ENCODE results near the gene PCDHGC5. TPM values are rescaled to one million over a fixed set of nuclear protein-coding genes. Genes with fewer than 3 reads are reported as not detected.

Gene PCDHGC5
- total RNA-seq, 1 donor from 2014 or later = 1.1 TPM

DNA sequence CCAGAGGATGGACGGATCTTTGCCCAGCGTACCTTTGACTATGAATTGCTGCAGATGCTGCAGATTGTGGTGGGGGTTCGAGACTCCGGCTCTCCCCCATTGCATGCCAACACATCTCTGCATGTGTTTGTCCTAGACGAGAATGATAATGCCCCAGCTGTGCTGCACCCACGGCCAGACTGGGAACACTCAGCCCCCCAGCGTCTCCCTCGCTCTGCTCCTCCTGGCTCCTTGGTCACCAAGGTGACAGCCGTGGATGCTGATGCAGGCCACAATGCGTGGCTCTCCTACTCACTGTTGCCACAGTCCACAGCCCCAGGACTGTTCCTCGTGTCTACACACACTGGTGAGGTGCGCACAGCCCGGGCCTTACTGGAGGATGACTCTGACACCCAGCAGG is 1.9 kb downstream of the PCDHGC5 start:
- DNase-seq (ENCODE audit: low spot score) = no peak

DNA sequence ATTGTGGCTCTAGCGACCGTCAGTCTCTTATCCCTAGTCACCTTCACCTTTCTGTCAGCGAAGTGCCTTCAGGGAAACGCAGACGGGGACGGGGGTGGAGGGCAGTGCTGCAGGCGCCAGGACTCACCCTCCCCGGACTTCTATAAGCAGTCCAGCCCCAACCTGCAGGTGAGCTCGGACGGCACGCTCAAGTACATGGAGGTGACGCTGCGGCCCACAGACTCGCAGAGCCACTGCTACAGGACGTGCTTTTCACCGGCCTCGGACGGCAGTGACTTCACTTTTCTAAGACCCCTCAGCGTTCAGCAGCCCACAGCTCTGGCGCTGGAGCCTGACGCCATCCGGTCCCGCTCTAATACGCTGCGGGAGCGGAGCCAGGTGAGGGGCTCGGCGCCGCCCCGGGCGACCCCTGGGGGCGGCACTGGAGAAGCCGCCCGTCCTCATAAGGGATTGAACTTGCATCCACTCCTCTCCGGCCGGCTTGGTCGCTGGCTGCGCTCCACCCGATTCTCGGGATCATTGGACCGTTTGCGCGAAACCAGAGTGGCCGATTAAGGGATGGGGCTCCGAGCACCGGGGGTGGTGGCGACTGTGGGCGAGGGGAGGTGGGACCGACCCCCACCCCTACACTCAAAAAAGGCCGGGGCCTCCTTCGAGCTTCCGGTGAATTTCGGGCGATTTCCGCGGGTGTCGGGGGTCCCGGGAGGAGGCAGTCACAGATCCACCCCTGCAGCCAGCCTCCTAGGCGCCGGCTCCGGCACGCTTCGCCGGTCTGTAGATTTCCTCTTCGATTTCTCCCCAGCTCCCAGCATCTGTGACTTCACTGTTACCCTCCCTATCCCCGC is 2.7 kb downstream of the PCDHGC5 start:
- DNase-seq (ENCODE audit: low spot score) = no peak

DNA sequence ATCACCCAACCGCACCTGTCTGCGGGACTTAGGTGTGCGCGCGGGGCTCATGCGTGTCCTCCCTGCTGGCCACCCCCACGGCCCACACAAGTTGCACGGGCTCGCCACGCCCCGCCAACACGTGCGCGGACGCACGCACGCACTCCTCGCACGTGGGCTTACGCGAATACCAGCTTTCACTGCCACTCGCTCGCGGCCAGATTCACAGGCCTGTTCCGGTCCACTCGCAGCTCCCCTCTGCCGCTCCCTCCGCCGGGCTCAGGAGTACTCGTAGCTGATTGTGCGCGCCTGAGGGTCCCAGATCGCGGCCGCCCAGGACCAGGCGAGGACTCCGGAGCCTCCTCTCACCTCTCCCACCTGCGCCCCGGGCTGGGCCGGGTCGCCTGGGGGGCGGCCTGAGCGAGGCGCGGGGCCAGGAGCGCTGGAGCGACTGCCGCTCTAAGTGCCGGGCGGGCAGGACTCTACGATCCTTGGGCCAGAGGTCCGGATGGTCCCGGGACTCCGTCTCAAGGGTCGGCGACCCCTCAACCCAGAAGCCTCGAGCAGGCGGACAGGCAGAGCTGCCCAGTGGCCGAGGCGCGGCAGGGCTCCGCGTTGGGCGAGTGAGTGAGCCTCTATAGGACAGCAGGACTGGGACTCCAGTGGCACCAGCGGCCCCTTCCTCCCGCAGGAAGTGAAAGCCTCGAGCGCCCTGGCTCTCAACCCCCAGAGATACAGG is 3.4 kb downstream of the PCDHGC5 start:
- peak; percentile 87 for DNase-seq (ENCODE audit: low spot score)

GRCh38 chr5:141493500-141494422 is 4.9 kb downstream of the PCDHGC5 start:
- DNase-seq (ENCODE audit: low spot score) = peak; percentile 33

DNA sequence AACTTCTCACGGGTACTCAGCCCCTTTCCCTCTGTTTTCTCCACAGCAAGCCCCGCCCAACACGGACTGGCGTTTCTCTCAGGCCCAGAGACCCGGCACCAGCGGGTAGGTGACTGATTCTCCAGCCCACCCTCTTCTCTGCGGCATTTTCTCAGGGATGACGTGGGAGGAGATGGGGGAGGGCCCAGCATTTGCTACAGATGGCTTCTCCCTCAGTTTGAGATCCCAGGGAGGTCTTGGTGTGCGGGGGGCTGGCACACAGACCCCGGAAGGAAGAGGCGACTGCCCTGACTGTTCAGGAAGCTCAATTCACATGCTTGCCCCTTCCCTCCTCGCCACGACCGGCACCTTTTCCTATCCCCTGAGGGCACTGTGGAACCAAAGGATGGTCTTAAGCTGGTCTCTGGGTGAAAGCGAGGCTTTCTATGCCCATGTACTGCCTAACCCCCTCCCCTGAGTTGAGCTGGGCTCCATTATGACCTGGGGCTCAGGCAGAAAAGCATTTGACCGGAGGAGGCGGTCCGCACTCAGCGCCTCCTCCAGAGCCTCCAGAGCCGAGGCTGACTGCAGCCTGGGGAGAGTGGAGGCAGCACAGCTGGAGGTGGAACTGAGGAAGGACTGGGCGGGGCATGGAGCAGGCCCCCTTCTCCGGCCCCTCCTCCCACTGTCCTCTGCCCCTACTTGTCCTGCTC is 6.0 kb downstream of the PCDHGC5 start:
- peak; percentile 74 for DNase-seq (ENCODE audit: low spot score)

DNA sequence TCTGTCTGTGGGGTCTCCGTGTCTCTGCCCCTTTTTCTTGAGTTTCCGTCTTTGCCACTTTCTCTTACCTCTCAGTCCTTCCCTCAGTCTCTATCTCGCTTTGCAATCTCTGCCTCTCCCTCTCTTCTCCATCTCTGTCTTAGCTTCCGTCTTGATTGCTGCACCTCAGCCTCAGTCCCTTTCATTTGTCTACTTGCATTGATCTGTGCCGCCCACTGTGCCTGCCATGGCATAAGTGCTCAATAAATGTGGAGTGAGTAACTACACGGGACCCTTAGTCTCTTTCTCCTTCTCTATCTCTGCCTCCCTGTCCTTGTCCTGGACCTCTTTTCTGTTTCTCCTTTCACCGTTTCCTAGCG is 6.6 kb downstream of the PCDHGC5 start:
- DNase-seq (ENCODE audit: low spot score) = peak; percentile 39

DNA sequence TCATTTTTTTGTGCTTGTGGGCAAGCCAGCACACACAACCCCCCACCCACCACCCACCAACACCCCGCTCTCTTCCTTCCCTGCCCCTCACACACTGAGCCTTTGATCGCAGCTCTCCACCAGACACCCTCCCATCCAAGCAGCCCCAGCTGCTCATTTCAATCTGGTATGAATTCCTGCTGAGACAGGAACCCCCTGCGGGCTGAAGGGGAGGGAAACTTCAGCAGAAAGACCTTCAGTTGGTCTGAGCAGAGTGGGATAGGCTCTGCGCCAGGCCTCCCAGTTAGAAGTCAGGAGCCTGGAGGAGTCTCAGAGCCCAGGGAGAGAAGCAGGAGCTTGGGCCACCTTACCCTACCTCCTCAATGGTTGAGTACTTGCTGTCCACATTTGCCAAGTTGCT is 7.2 kb downstream of the PCDHGC5 start:
- peak; percentile 73 for DNase-seq (ENCODE audit: low spot score)

DNA sequence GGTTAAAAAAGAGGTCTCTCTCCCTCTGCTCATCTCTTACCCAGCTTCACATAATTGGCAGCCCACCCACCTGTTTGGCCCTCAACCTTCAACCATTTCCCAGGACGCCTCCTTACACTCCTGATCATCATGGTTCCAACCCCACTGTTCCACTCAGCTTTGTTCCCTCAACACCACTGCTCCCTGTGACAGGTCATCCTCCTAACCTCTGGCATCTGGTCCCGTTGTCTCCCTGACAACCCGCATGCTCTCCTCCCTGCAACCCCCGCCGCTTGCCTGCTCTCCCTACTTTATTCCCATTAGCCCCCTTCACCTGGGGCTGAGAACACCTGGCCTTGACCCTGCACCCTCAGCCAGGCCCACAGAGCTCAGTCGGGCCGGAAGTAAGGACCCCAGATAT is 12.9 kb downstream of the PCDHGC5 start:
- no peak for DNase-seq (ENCODE audit: low spot score)

- no peak for DNase-seq (ENCODE audit: low spot score)
These were observed 14.8 kb downstream of the PCDHGC5 start for GRCh38 chr5:141503681-141504080.

DNA sequence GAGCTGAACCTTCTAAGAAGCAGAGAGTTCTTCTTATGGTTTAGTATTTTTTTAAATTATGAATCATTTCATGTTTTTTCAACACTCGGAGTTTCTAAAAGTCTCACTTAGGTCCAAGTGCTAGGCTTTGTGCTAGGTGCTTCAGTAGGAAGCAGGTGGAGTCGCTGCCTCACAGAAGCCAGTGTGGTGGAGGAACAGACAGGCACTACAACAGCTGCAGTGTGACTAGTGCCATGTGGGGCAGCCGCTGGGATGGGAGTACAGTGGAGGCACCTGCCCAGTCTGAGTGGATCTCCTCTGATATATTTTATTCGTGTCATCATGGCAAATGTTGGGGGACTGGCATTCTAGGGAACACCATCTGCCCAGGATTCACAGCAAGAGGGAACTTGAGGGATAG is 15.3 kb downstream of the PCDHGC5 start:
- no peak for DNase-seq (ENCODE audit: low spot score)

GRCh38 chr5:141506381-141507155 is 17.7 kb downstream of the PCDHGC5 start:
- DNase-seq (ENCODE audit: low spot score) = no peak

- DNase-seq (ENCODE audit: low spot score) = no peak
These were observed 18.7 kb downstream of the PCDHGC5 start for GRCh38 chr5:141507387-141508091.

DNA sequence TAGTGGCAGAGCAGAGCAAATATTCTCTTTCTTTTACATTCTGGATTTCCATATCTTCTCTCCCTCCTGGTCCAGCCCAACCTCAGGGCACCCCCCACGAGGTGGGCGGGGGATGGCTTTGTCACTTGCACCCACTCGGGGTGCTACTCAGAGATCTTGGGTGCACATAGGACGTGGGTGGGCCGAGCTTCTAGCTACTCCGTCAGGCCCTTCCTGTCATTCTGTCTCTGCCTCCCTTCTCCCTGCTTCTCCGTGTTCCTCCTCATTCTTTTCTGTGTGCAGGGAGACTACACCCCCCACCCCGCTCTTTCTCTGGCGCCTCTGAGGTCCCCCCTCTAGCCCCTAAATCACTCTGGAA is 19.5 kb downstream of the PCDHGC5 start:
- no peak for DNase-seq (ENCODE audit: low spot score)

DNA sequence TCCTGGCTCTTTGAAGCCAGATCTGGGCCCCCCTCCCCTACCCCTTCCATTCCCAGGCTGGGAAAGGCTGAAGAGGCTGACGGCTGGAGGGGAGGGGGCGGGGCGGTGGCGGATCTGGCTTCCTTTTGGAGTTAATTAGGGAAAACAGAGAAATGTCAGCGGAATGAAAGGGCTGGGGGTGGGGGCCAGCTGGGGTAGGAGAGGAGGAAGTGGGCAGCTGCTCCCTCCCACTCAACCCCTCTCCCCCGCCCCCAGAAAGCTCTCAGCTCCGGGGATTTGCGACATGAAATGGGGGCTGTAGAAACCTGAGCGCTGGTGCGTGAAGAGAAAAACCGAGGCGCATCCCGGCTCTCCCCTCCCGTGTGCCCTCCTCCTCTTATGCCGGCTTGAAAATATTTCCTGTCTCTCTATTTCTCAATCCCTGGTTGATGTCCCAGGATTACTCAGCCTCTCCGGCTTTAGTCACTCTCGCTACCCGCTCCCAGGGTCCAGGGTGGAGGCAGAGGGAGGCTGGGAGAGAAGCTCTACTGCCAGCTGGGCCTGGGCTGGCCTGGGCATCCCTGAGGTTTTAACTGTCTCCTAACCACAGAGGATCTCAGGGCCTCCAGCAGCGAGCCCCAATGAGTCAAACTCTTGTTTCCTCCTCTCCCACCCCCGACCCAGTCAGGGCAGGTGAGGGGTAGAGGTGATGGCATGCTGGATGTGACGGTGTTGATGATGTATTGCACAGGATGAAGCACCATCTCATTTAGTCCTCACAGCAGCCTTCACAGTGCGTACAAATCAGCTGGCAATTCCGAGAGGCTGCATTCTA is 20.1 kb downstream of the PCDHGC5 start:
- DNase-seq (ENCODE audit: low spot score) = no peak

DNA sequence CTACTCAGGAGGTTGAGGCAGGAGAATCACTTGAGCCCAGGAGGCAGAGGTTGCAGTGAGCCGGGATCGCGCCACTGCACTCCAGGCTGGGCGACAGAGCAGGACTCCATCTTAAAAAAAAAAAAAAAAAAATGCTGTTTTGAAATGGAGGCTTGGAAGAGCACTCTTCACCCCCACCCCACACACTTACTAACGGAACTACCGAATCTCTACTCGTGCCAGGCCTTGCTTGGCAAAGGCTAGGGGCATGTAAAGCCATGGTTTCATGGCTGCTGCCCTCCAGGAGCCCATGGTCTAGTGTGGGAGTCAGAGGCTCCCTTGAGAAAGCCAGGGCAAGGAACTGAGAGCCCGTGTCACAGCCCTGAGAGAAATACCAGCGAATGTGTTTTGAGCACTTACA is 21.3 kb downstream of the PCDHGC5 start:
- no peak for DNase-seq (ENCODE audit: low spot score)

DNA sequence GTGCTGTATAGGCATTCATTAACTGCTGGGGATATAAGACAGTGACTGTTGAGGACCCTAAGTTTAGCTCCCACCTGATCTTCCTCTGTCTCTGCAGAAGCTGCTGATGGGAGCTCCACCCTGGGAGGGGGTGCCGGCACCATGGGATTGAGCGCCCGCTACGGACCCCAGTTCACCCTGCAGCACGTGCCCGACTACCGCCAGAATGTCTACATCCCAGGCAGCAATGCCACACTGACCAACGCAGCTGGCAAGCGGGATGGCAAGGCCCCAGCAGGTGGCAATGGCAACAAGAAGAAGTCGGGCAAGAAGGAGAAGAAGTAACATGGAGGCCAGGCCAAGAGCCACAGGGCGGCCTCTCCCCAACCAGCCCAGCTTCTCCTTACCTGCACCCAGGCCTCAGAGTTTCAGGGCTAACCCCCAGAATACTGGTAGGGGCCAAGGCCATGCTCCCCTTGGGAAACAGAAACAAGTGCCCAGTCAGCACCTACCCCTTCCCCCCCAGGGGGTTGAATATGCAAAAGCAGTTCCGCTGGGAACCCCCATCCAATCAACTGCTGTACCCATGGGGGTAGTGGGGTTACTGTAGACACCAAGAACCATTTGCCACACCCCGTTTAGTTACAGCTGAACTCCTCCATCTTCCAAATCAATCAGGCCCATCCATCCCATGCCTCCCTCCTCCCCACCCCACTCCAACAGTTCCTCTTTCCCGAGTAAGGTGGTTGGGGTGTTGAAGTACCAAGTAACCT is 22.1 kb downstream of the PCDHGC5 start:
- DNase-seq (ENCODE audit: low spot score) = no peak

GRCh38 chr5:141511771-141512325 is 23.0 kb downstream of the PCDHGC5 start:
- no peak for DNase-seq (ENCODE audit: low spot score)
